Progenitor cell of endocrine pancreas (in vitro differentiated cells): ENCODE measurements around the gene PDCD7. TPM values are rescaled to one million over a fixed set of nuclear protein-coding genes. Genes with fewer than 3 reads are reported as not detected.

Experiments
- DNase-seq: peaks from one replicate; pipeline ENCODE4 v3.0.0; 2021; ENCODE audit warnings: low spot score; ENCODE audit not compliant: unreplicated experiment
- H3K27ac Mint-ChIP-seq: 2 replicates; pipeline ENCODE4 v1.8.0; 2021; ENCODE audit warnings: mild to moderate bottlenecking, moderate library complexity, mixed read lengths
- H3K27me3 Mint-ChIP-seq: 2 replicates; pipeline ENCODE4 v1.8.0; 2021; ENCODE audit warnings: mixed read lengths
- H3K36me3 Mint-ChIP-seq: 2 replicates; pipeline ENCODE4 v1.8.0; 2022; ENCODE audit warnings: mixed read lengths; ENCODE audit not compliant: insufficient read depth
- H3K4me1 Mint-ChIP-seq: 2 replicates; pipeline ENCODE4 v1.8.0; 2021; ENCODE audit warnings: low read depth, mixed read lengths
- H3K4me3 Mint-ChIP-seq: 2 replicates; pipeline ENCODE4 v1.8.0; 2021; ENCODE audit warnings: low read depth, mild to moderate bottlenecking, moderate library complexity, mixed read lengths
- H3K9me3 Mint-ChIP-seq: 2 replicates; pipeline ENCODE4 v1.8.0; 2021; ENCODE audit warnings: low read depth, mixed read lengths
- total RNA-seq: library from RNA; stranded (reverse); gene quantifications from 2 replicates; pipeline ENCODE4 v1.2.1, GENCODE V29; 2021
- TF ChIP-seq, protein P1 (sequence below): fragments of 200-600 bp; sonication (generic); IDR thresholded peaks from one replicate; pipeline ENCODE4 v1.5.0; 2021; ENCODE audit warnings: antibody characterized with exemption, mild to moderate bottlenecking; ENCODE audit not compliant: unreplicated experiment

The PDCD7 gene
- total RNA-seq, 1 donor from 2014 or later = 34.4 TPM

DNA sequence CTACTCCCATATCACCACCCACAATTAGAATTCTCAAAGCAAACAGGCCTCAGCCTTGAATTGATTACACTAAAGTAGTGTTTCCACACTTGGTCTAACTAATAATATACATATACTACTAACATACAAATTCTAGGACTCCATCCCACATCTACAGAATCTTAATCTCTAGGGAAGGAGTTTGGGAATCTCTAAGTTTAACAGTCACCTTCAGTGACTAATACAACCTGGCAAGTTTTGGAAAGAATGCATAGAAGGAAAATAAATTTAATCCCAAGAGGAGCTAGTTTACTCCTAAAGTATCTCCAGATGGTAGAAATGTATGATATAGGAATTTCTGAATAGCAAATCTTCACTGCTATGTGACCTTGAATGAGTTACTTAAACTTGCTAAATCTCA is 42.4 kb upstream of the PDCD7 start:
- Mint-ChIP-seq H3K27ac (no peak overlapping the region), H3K36me3 (peaks cover 24% of the 10 kb centered on the region), H3K4me1 (peaks cover 3% of the 10 kb centered on the region), H3K4me3 (no peak overlapping the region), H3K27me3 (no peaks in the 10 kb centered on the region), H3K9me3 (no peaks in the 10 kb centered on the region)
- TF ChIP-seq, protein P1, sequence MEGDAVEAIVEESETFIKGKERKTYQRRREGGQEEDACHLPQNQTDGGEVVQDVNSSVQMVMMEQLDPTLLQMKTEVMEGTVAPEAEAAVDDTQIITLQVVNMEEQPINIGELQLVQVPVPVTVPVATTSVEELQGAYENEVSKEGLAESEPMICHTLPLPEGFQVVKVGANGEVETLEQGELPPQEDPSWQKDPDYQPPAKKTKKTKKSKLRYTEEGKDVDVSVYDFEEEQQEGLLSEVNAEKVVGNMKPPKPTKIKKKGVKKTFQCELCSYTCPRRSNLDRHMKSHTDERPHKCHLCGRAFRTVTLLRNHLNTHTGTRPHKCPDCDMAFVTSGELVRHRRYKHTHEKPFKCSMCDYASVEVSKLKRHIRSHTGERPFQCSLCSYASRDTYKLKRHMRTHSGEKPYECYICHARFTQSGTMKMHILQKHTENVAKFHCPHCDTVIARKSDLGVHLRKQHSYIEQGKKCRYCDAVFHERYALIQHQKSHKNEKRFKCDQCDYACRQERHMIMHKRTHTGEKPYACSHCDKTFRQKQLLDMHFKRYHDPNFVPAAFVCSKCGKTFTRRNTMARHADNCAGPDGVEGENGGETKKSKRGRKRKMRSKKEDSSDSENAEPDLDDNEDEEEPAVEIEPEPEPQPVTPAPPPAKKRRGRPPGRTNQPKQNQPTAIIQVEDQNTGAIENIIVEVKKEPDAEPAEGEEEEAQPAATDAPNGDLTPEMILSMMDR = no peak
- no peak for DNase-seq

DNA sequence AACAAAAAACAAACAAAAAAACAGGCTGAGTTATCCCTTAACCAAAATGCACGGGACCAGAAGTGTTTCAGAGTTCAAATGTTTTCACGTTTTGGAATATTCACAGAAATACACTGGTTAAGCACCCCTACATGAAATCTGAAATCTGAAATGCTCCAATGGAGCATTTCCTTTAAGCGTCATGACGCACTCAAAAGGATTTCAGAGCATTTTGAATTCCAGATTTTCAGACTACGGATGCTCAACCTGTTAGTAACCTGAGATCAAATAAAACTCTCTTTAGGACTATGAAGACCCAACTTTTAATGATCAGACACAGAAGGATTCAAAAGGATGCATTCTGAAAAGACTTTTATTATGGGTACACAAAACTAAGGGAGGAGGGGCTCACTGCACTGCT is 41.9 kb upstream of the PDCD7 start:
- H3K27me3 Mint-ChIP-seq = no peaks in the 10 kb centered on the region
- TF ChIP-seq, protein P1 = no peak
- H3K4me3 Mint-ChIP-seq = no peak overlapping the region
- no peaks in the 10 kb centered on the region for H3K9me3 Mint-ChIP-seq
- DNase-seq = no peak
- H3K36me3 Mint-ChIP-seq = peaks cover 24% of the 10 kb centered on the region
- no peak overlapping the region for H3K27ac Mint-ChIP-seq
- peaks cover 3% of the 10 kb centered on the region for H3K4me1 Mint-ChIP-seq

DNA sequence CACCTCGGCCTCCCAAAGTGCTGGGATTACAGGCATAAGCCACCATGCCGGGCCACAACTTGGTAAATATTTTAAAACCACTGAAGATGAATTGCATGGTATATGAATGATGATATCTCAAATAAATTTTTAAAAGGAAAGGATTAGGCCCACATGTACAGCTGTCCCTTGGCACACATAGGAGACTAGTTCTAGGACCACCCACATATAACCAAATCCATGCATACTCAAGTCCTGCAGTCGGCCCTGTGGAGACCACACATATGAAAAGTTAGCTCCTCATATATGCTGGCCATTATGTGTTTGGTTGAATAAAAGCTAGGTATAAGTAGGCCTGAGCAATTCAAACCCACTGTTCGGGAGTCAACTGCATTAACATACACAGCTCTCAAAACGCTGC is 40.9 kb upstream of the PDCD7 start:
- no peak overlapping the region for H3K4me3 Mint-ChIP-seq
- H3K4me1 Mint-ChIP-seq = peaks cover 3% of the 10 kb centered on the region
- TF ChIP-seq, protein P1 = no peak
- no peaks in the 10 kb centered on the region for H3K9me3 Mint-ChIP-seq
- peaks cover 25% of the 10 kb centered on the region for H3K36me3 Mint-ChIP-seq
- no peaks in the 10 kb centered on the region for H3K27me3 Mint-ChIP-seq
- no peak for DNase-seq
- H3K27ac Mint-ChIP-seq = no peak overlapping the region

DNA sequence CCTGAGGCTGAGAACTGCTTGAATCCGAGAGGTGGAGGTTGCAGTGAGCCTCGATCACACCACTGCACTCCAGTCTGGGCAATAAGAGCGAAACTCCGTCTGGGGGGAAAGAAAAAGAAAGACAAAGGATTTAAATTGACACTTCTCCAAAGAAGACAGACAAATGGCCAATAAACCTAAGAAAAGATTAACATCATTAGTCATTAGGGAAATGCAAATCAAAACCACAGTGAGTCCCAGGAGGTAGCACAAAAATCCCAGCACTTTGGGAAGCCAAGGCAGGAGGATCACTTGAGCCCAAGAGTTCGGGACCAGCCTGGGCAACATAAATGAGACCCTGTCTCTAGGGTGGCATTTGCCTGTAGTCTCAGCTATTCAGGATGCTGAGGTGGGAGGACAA is 38.9 kb upstream of the PDCD7 start:
- Mint-ChIP-seq H3K4me1 (peaks cover 3% of the 10 kb centered on the region), H3K27me3 (no peaks in the 10 kb centered on the region), H3K9me3 (no peaks in the 10 kb centered on the region), H3K4me3 (no peak overlapping the region), H3K27ac (peak overlapping the region; percentile 42), H3K36me3 (peaks cover 21% of the 10 kb centered on the region)
- no peak for DNase-seq
- TF ChIP-seq, protein P1 = no peak

DNA sequence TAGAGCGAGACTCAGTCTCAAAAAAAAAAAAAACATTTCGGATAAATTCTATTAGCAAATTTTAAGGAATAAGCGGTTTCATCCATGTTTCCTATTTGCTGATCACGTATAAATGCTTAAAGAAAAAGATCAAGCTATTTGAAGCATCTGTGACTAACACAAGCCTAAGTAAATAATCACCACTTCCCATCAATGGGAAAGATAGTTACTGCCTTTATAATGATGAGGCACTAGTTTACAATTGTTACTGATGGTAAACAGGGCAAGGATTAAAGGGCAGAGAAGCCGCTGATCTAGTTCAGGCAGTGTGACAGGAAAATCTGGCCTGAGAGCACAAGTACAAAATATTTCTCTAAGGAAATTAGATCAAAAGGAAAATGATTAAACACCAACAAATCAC is 37.8 kb upstream of the PDCD7 start:
- Mint-ChIP-seq H3K9me3 (no peaks in the 10 kb centered on the region), H3K4me1 (peaks cover 3% of the 10 kb centered on the region), H3K36me3 (peaks cover 19% of the 10 kb centered on the region), H3K27me3 (no peaks in the 10 kb centered on the region), H3K4me3 (no peak overlapping the region), H3K27ac (no peak overlapping the region)
- TF ChIP-seq, protein P1 = no peak
- DNase-seq = no peak
